HepG2 (cell line): ENCODE results near the gene UBAP2L. TPM values are rescaled to one million over a fixed set of nuclear protein-coding genes. Genes with fewer than 3 reads are reported as not detected.
A peak's percentile ranks its signal among the peaks of the same experiment; 100 is the strongest.

Experiments
- BORCS8-MEF2B ChIP-seq: sonication (generic); formaldehyde crosslinking; IDR thresholded peaks from 2 replicates; pipeline ENCODE4 v1.8.0; 2022; ENCODE audit warnings: mild to moderate bottlenecking, missing genetic modification reagents
- ELF4 ChIP-seq: sonication (generic); formaldehyde crosslinking; IDR thresholded peaks from 2 replicates; pipeline ENCODE4 v1.5.0; 2020; ENCODE audit warnings: missing genetic modification reagents, mild to moderate bottlenecking, moderate library complexity, borderline replicate concordance
- GATAD2A ChIP-seq: IDR thresholded peaks from 2 replicates; pipeline ENCODE4 v1.6.1; 2016
- KMT2A ChIP-seq: sonication (generic); formaldehyde crosslinking; IDR thresholded peaks from 2 replicates; pipeline ENCODE4 v1.4.0; 2020; ENCODE audit warnings: missing genetic modification reagents
- MEF2D ChIP-seq: sonication (generic); formaldehyde crosslinking; IDR thresholded peaks from 2 replicates; pipeline ENCODE4 v1.5.1; 2020; ENCODE audit warnings: mild to moderate bottlenecking, missing genetic modification reagents
- NCOA2 ChIP-seq: sonication (generic); formaldehyde crosslinking; IDR thresholded peaks from 2 replicates; pipeline ENCODE4 v1.8.0; 2022; ENCODE audit warnings: inconsistent platforms
- PAWR ChIP-seq: sonication (generic); formaldehyde crosslinking; IDR thresholded peaks from 2 replicates; pipeline ENCODE4 v1.4.0; 2020; ENCODE audit warnings: missing genetic modification reagents, mild to moderate bottlenecking, borderline replicate concordance
- SP4 ChIP-seq: sonication (generic); formaldehyde crosslinking; IDR thresholded peaks from 2 replicates; pipeline ENCODE4 v1.8.1; 2023; ENCODE audit warnings: mild to moderate bottlenecking, missing genetic modification reagents
- STAT5B ChIP-seq: sonication (generic); formaldehyde crosslinking; IDR thresholded peaks from 2 replicates; pipeline ENCODE4 v1.4.0; 2020; ENCODE audit warnings: missing genetic modification reagents
- TEAD3 ChIP-seq: optimal IDR thresholded peaks from 2 replicates; pipeline ENCODE3; 2016; ENCODE audit warnings: borderline replicate concordance
- ZBTB38 ChIP-seq: sonication (generic); formaldehyde crosslinking; IDR thresholded peaks from 2 replicates; pipeline ENCODE4 v1.5.1; 2020; ENCODE audit warnings: mild to moderate bottlenecking, missing genetic modification reagents
- ZKSCAN1 ChIP-seq: fragments of 150-350 bp; IDR thresholded peaks from 2 replicates; pipeline ENCODE4 v1.6.1; 2014; ENCODE audit warnings: low read length
- ZNF225 ChIP-seq: sonication (generic); formaldehyde crosslinking; IDR thresholded peaks from 2 replicates; pipeline ENCODE4 v1.4.0; 2020; ENCODE audit warnings: mild to moderate bottlenecking, missing genetic modification reagents
- ZNF24 ChIP-seq: fragments of 450-650 bp; IDR thresholded peaks from 2 replicates; pipeline ENCODE4 v1.6.1; 2017; ENCODE audit warnings: antibody characterized with exemption, mild to moderate bottlenecking
- ZNF501 ChIP-seq: sonication (generic); formaldehyde crosslinking; IDR thresholded peaks from 2 replicates; pipeline ENCODE4 v1.5.1; 2020; ENCODE audit warnings: mild to moderate bottlenecking, moderate library complexity, missing genetic modification reagents
- ZNF710 ChIP-seq: sonication (generic); formaldehyde crosslinking; IDR thresholded peaks from 2 replicates; pipeline ENCODE4 v1.5.0; 2020; ENCODE audit warnings: mild to moderate bottlenecking, missing genetic modification reagents, borderline replicate concordance
- ZNF839 ChIP-seq: sonication (generic); formaldehyde crosslinking; IDR thresholded peaks from 2 replicates; pipeline ENCODE4 v1.4.0; 2020; ENCODE audit warnings: missing genetic modification reagents, mild to moderate bottlenecking, borderline replicate concordance
- polyA plus RNA-seq, 8 experiments: library from polyadenylated mRNA; depleted of rRNA in 3 of 8; stranded (reverse) in 7 of 8; unstranded in 1 of 8; fragments of >200 nt; fragmentation: Illumina TruSeq in 4 of 8; extraction: Trizol in 4 of 8; gene quantifications; 2 replicates each; pipeline versions ENCODE4 v1.2.1 to v1.2.3, GENCODE V29; 2011 to 2016; ENCODE audit warnings: low read depth in 4 of 8, missing spikeins in 1 of 8, mixed read lengths in 1 of 8; ENCODE audit not compliant: insufficient read depth in 1 of 8
- total RNA-seq, 5 experiments: library from RNA; depleted of rRNA; stranded (reverse); fragments of >200 nt; fragmentation: Illumina TruSeq; extraction: Trizol; gene quantifications; 2 replicates each; pipeline ENCODE4 v1.2.3, GENCODE V29; 2016; ENCODE audit warnings: low read depth in 1 of 5
- TF ChIP-seq, protein P1 (sequence below): sonication (generic); formaldehyde crosslinking; IDR thresholded peaks from 2 replicates; pipeline ENCODE4 v1.4.0; 2020; ENCODE audit warnings: missing genetic modification reagents; ENCODE audit errors: not compliant biosample characterization
- TF ChIP-seq, protein P2 (sequence below): sonication (generic); formaldehyde crosslinking; IDR thresholded peaks from 2 replicates; pipeline ENCODE4 v1.8.1; 2022; ENCODE audit warnings: low read depth, mild to moderate bottlenecking, missing genetic modification reagents
- TF ChIP-seq, protein P3 (sequence below): sonication (generic); IDR thresholded peaks from 2 replicates; pipeline ENCODE4 v1.6.1; 2016; ENCODE audit warnings: low read depth, borderline replicate concordance
- TF ChIP-seq, protein P4 (sequence below): sonication (generic); formaldehyde crosslinking; conservative IDR thresholded peaks from 2 replicates; pipeline ENCODE4 v1.4.0; 2020; ENCODE audit warnings: missing genetic modification reagents

UBAP2L gene
- total and polyA plus RNA-seq, 2 of the 13 experiments (the other 11 are each of a cell fraction or from before 2014, with no cell fraction given) = 74.2 to 159 TPM

DNA sequence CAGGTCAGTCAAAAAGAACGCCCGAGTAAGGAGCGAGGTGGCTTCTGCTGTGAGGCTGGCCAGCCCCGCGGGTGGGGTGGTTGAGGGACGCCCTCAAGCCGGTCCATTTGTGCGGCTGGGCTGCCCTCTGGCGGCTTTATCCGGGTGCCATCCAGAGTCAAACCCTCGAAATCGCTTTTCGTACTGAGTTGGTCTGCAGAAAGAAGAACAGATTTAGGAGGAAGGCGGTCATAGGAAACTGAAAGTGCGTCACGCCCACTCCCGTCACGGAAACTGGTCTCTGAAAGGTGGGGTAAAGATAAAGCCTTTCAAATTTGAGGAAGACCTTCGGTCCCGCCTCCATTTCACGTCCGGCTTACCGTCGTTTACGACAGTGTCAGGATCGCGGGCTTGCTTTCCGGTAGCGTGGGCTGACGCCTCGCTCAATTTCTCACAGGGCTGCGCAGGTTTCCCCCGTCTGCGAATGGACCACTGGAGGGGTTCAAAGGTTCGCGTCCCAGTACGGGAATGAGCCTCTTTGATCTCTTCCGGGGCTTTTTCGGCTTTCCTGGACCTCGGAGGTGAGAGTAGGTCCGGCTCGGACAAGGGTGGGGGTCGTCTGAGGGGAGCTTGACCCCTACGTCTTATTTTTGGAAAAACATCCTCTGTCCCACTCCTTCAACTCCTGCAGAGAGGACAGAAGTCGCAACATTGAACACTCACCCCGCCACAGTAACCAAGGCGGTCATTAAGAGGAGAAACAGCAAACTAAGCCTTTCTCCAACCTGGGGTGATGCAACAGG, 51.7 kb downstream of the UBAP2L start, which contains the start of gene HAX1 (continued):
- TF ChIP-seq BORCS8-MEF2B (peak; percentile 72), ZNF839 (no peak), KMT2A (CRISPR knock-in tag) (no peak), GATAD2A (CRISPR knock-in tag) (peak; percentile 78), ZNF501 (CRISPR knock-in tag) (peak; percentile 82; the same call in 1 of the 2 replicates), ZKSCAN1 (no peak), SP4 (peak; percentile 73), TEAD3 (CRISPR knock-in tag) (peak; percentile 42), ZNF225 (CRISPR knock-in tag) (no peak), ZNF710 (0 out of 2 replicates have a peak, but pooled peaks have one; percentile 56), NCOA2 (peak; percentile 56; the same call in 1 of the 2 replicates), ZNF24 (no peak), STAT5B (no peak), PAWR (CRISPR knock-in tag) (no peak), ZBTB38 (peak; percentile 81; the same call in 1 of the 2 replicates), MEF2D (peak; percentile 33; the same call in 1 of the 2 replicates), ELF4 (CRISPR knock-in tag) (peak; percentile 64; the same call in 1 of the 2 replicates)
- TF ChIP-seq, protein P1, sequence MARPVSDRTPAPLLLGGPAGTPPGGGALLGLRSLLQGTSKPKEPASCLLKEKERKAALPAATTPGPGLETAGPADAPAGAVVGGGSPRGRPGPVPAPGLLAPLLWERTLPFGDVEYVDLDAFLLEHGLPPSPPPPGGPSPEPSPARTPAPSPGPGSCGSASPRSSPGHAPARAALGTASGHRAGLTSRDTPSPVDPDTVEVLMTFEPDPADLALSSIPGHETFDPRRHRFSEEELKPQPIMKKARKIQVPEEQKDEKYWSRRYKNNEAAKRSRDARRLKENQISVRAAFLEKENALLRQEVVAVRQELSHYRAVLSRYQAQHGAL = no peak
- TF ChIP-seq, protein P2, sequence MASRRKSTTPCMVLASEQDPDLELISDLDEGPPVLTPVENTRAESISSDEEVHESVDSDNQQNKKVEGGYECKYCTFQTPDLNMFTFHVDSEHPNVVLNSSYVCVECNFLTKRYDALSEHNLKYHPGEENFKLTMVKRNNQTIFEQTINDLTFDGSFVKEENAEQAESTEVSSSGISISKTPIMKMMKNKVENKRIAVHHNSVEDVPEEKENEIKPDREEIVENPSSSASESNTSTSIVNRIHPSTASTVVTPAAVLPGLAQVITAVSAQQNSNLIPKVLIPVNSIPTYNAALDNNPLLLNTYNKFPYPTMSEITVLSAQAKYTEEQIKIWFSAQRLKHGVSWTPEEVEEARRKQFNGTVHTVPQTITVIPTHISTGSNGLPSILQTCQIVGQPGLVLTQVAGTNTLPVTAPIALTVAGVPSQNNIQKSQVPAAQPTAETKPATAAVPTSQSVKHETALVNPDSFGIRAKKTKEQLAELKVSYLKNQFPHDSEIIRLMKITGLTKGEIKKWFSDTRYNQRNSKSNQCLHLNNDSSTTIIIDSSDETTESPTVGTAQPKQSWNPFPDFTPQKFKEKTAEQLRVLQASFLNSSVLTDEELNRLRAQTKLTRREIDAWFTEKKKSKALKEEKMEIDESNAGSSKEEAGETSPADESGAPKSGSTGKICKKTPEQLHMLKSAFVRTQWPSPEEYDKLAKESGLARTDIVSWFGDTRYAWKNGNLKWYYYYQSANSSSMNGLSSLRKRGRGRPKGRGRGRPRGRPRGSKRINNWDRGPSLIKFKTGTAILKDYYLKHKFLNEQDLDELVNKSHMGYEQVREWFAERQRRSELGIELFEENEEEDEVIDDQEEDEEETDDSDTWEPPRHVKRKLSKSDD = 0 out of 2 replicates have a peak, but pooled peaks have one; percentile 24
- TF ChIP-seq, protein P3, sequence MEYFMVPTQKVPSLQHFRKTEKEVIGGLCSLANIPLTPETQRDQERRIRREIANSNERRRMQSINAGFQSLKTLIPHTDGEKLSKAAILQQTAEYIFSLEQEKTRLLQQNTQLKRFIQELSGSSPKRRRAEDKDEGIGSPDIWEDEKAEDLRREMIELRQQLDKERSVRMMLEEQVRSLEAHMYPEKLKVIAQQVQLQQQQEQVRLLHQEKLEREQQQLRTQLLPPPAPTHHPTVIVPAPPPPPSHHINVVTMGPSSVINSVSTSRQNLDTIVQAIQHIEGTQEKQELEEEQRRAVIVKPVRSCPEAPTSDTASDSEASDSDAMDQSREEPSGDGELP = no peak
- TF ChIP-seq, protein P4, sequence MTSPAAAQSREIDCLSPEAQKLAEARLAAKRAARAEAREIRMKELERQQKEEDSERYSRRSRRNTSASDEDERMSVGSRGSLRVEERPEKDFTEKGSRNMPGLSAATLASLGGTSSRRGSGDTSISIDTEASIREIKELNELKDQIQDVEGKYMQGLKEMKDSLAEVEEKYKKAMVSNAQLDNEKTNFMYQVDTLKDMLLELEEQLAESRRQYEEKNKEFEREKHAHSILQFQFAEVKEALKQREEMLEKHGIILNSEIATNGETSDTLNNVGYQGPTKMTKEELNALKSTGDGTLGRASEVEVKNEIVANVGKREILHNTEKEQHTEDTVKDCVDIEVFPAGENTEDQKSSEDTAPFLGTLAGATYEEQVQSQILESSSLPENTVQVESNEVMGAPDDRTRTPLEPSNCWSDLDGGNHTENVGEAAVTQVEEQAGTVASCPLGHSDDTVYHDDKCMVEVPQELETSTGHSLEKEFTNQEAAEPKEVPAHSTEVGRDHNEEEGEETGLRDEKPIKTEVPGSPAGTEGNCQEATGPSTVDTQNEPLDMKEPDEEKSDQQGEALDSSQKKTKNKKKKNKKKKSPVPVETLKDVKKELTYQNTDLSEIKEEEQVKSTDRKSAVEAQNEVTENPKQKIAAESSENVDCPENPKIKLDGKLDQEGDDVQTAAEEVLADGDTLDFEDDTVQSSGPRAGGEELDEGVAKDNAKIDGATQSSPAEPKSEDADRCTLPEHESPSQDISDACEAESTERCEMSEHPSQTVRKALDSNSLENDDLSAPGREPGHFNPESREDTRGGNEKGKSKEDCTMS (CRISPR knock-in tag) = no peak
